K562 (cell line): Measurements from ENCODE around the gene KLK13. TPM values are rescaled to one million over a fixed set of nuclear protein-coding genes. Genes with fewer than 3 reads are reported as not detected.

Experiments
- ATAC-seq: fragments of 200-7000 bp; cut with Tn5 transposase; 3 replicates; pipeline ENCODE4 v1.9.1; 2020; ENCODE audit warnings: moderate library complexity
- Bru-seq: library from RNA; stranded (reverse); fragments of 400-500 nt; gene quantifications from one replicate; lab custom pipeline; 2021; lab: Mats Ljungman, UMichigan
- BruChase-seq, 2 experiments: library from RNA; stranded (reverse); fragments of 400-500 nt; gene quantifications; one replicate each; lab custom pipeline; 2021; lab: Mats Ljungman, UMichigan
- BruUV-seq: library from RNA; stranded (reverse); fragments of 400-500 nt; replicated peaks from 2 replicates; lab custom pipeline; 2021; lab: Mats Ljungman, UMichigan
- CTCF ChIA-PET: fragments of 300-600 bp; formaldehyde crosslinking; extraction: SDS; loops from one replicate; lab custom pipeline; 2021; ENCODE audit warnings: low intra/inter-chr PET ratio; lab: Yijun Ruan, JAX
- POLR2A ChIA-PET: fragments of 300-600, 350-650 bp; sonication (Branson Sonifier 250); formaldehyde crosslinking; extraction: SDS; loops from one replicate; lab custom pipeline; 2021; ENCODE audit warnings: antibody characterized with exemption, inconsistent platforms; lab: Yijun Ruan, JAX
- DNase-seq, 4 experiments: peaks; one replicate each; pipeline versions ENCODE4 v3.0.0 to v3.0.0-alpha.2; 2011 to 2018; ENCODE audit warnings: low spot score in 3 of 4, mixed read lengths in 3 of 4; ENCODE audit errors: extremely low read depth in 1 of 4
- FAIRE-seq: peaks from 2 replicates; lab custom pipeline; 2011; peaks lifted over from hg19 to GRCh38; lab: Jason Lieb, UNC
- H2AFZ ChIP-seq: 2 replicates; pipeline ENCODE4 v1.6.0; 2011; ENCODE audit warnings: low read depth, low read length, control low read depth, inconsistent platforms
- H3K27ac ChIP-seq: fragments of 200-600 bp; 3 replicates; pipeline ENCODE4 v1.8.0; 2011; ENCODE audit warnings: low read depth, mild to moderate bottlenecking, control low read depth, inconsistent platforms, low read length, moderate library complexity, mixed read lengths; ENCODE audit errors: extremely low read depth
- H3K27me3 ChIP-seq, 2 experiments: fragments of 300-600 bp in 1 of 2; 2 replicates in 1 of 2; 3 replicates in 1 of 2; pipeline versions ENCODE4 v1.6.0 to v1.8.0; 2011; ENCODE audit warnings: inconsistent platforms in 2 of 2, low read length in 2 of 2, mild to moderate bottlenecking in 1 of 2, mixed read lengths in 1 of 2, moderate library complexity in 1 of 2; ENCODE audit not compliant: control insufficient read depth in 2 of 2, insufficient read depth in 2 of 2
- H3K36me3 ChIP-seq: fragments of 300-600 bp; 3 replicates; pipeline ENCODE4 v1.8.0; 2011; ENCODE audit warnings: mild to moderate bottlenecking, low read length, inconsistent platforms; ENCODE audit not compliant: control insufficient read depth, insufficient read depth
- H3K4me1 ChIP-seq, 2 experiments: fragments of 200-600 bp in 1 of 2; replicated peaks in 1 of 2; 2 replicates in 1 of 2; 3 replicates in 1 of 2; pipeline versions ENCODE4 v1.5.1 to v1.8.0; 2011; ENCODE audit warnings: inconsistent platforms in 2 of 2, low read length in 2 of 2, mild to moderate bottlenecking in 1 of 2, mixed read lengths in 1 of 2, moderate library complexity in 1 of 2; ENCODE audit not compliant: control insufficient read depth in 2 of 2, insufficient read depth in 2 of 2
- H3K4me2 ChIP-seq: 2 replicates; pipeline ENCODE4 v1.6.1; 2011; ENCODE audit warnings: low read length, control low read depth, inconsistent platforms, mixed read lengths; ENCODE audit not compliant: insufficient read depth
- H3K4me3 ChIP-seq: fragments of 200-600 bp; sonication (generic), shearing (Covaris generic); 2 replicates; pipeline ENCODE4 v1.5.1; 2016; ENCODE audit warnings: control low read depth, inconsistent platforms
- H3K79me2 ChIP-seq: fragments of 200-600 bp; 3 replicates; pipeline ENCODE4 v1.8.0; 2011; ENCODE audit warnings: low read length, inconsistent platforms; ENCODE audit not compliant: control insufficient read depth, insufficient read depth
- H3K9ac ChIP-seq, 2 experiments: 2 replicates each; pipeline versions ENCODE4 v1.6.0 to v1.6.1; 2011; ENCODE audit warnings: low read depth in 2 of 2, low read length in 2 of 2, control low read depth in 1 of 2, inconsistent platforms in 1 of 2, mild to moderate bottlenecking in 1 of 2, mixed read lengths in 1 of 2; ENCODE audit not compliant: insufficient read depth in 1 of 2
- H3K9me1 ChIP-seq: one replicate; pipeline ENCODE4 v1.6.0; 2011; ENCODE audit warnings: inconsistent platforms, mild to moderate bottlenecking, low read length, moderate library complexity; ENCODE audit not compliant: control insufficient read depth, insufficient read depth
- H3K9me3 ChIP-seq: replicated peaks from 2 replicates; pipeline ENCODE4 v1.5.1; 2011; ENCODE audit warnings: low read depth, low read length, inconsistent platforms; ENCODE audit not compliant: control insufficient read depth, insufficient read depth
- H4K20me1 ChIP-seq: replicated peaks from 2 replicates; pipeline ENCODE4 v1.6.1; 2011; ENCODE audit warnings: low read length, inconsistent platforms, mixed read lengths; ENCODE audit not compliant: control insufficient read depth, insufficient read depth
- ARID1B ChIP-seq: fragments of 450-650 bp; IDR thresholded peaks from 2 replicates; pipeline ENCODE4 v1.6.1; 2016; ENCODE audit warnings: antibody characterized with exemption, mild to moderate bottlenecking, inconsistent platforms
- CBFA2T3 ChIP-seq: fragments of 450-650 bp; IDR thresholded peaks from 2 replicates; pipeline ENCODE4 v1.6.1; 2017
- HMG20A ChIP-seq: fragments of 450-650 bp; formaldehyde crosslinking; conservative IDR thresholded peaks from 2 replicates; pipeline ENCODE4 v1.4.0; 2020; ENCODE audit warnings: mild to moderate bottlenecking, mixed read lengths
- HNRNPUL1 ChIP-seq: fragments of 200-400 bp; formaldehyde crosslinking; IDR thresholded peaks from 2 replicates; pipeline ENCODE4 v1.6.1; 2017; ENCODE audit warnings: low read length
- NR4A1 ChIP-seq, 2 experiments: fragments of 250-450 bp in 1 of 2; fragments of 450-650 bp in 1 of 2; sonication (Bioruptor Pico) in 1 of 2; IDR thresholded peaks; 2 replicates each; pipeline versions ENCODE4 v1.4.0 to v1.6.1; 2016 to 2020; ENCODE audit warnings: mild to moderate bottlenecking in 2 of 2, missing compliant biosample characterization in 1 of 2, missing genetic modification characterization in 1 of 2, moderate library complexity in 1 of 2
- RBM22 ChIP-seq: fragments of 200-400 bp; formaldehyde crosslinking; IDR thresholded peaks from 2 replicates; pipeline ENCODE4 v1.6.1; 2018; ENCODE audit warnings: low read length, low read depth; ENCODE audit not compliant: poor library complexity, severe bottlenecking
- RBM25 ChIP-seq: fragments of 200-400 bp; formaldehyde crosslinking; IDR thresholded peaks from 2 replicates; pipeline ENCODE4 v1.6.1; 2018; ENCODE audit warnings: low read length, low read depth, moderate library complexity; ENCODE audit not compliant: severe bottlenecking
- SIX5 ChIP-seq, 2 experiments: IDR thresholded peaks; 2 replicates each; pipeline ENCODE4 v1.6.1; 2011; ENCODE audit warnings: low read length in 2 of 2, borderline replicate concordance in 1 of 2, low read depth in 1 of 2, mild to moderate bottlenecking in 1 of 2, moderate library complexity in 1 of 2; ENCODE audit not compliant: insufficient read depth in 1 of 2
- SREBF2 ChIP-seq: sonication (generic); formaldehyde crosslinking; IDR thresholded peaks from 2 replicates; pipeline ENCODE4 v1.4.0; 2020; ENCODE audit warnings: mild to moderate bottlenecking, missing genetic modification reagents
- ZFP36 ChIP-seq: fragments of 150-350 bp; IDR thresholded peaks from 2 replicates; pipeline ENCODE4 v1.6.1; 2018; ENCODE audit warnings: low read length, low read depth; ENCODE audit not compliant: partially characterized antibody
- ZKSCAN3 ChIP-seq: fragments of 250-450 bp; sonication (Bioruptor Pico); IDR thresholded peaks from 2 replicates; pipeline ENCODE4 v1.4.0; 2020
- ZNF347 ChIP-seq: fragments of 450-650 bp; formaldehyde crosslinking; IDR thresholded peaks from 2 replicates; pipeline ENCODE4 v1.4.0; 2020; ENCODE audit warnings: low read depth, mild to moderate bottlenecking, moderate library complexity
- ZNF766 ChIP-seq: fragments of 200-800 bp; sonication (Bioruptor generic); conservative IDR thresholded peaks from 2 replicates; pipeline ENCODE4 v1.6.1; 2016; ENCODE audit warnings: missing genetic modification characterization, missing compliant biosample characterization
- WGBS: fragments of 100-300 bp; shearing (Covaris generic); methylation state at CpG from one replicate; pipeline ENCODE4 v1.1.6; 2016; ENCODE audit warnings: low coverage, mixed read lengths; ENCODE audit not compliant: insufficient coverage; ENCODE audit errors: missing lambda C conversion rate; 5-methylcytosine and 5-hydroxymethylcytosine counted together
- in situ Hi-C: fragments of 300-500 bp; cut with MboI; formaldehyde crosslinking; loops from 4 replicates; pipeline ENCODE4 v1.15.0; 2018; ENCODE audit warnings: inconsistent platforms, mixed read lengths
- intact Hi-C: fragments of 100-400 bp; cut with micrococcal nuclease; formaldehyde crosslinking; loops from 2 replicates; pipeline ENCODE4 v1.14.2; 2022
- long read RNA-seq, 3 experiments: library from polyadenylated mRNA in 2 of 3; library from RNA in 1 of 3; unstranded in 2 of 3; stranded (forward) in 1 of 3; transcript quantifications; one replicate each; pipeline ENCODE4 v2.0.0, GENCODE V29; 2019 to 2022
- polyA minus RNA-seq, 3 experiments: library from RNA; depleted of rRNA, polyadenylated mRNA; stranded (reverse); fragments of >200 nt; gene quantifications; 2 replicates each; pipeline ENCODE4 v1.2.3, GENCODE V29; 2011
- polyA plus RNA-seq, 8 experiments: library from polyadenylated mRNA; depleted of rRNA in 4 of 8; stranded (reverse) in 5 of 8; unstranded in 3 of 8; fragments of >200 nt; fragmentation: Nextera tagmentation in 2 of 8; fragmentation: Illumina TruSeq in 1 of 8; extraction: Ambion mirVana in 2 of 8; extraction: Trizol in 1 of 8; gene quantifications; 2 replicates each; pipeline versions ENCODE4 v1.2.1 to v1.2.3, GENCODE V29; 2011 to 2014; ENCODE audit warnings: inconsistent platforms in 1 of 8, missing spikeins in 1 of 8
- total RNA-seq, 7 experiments: library from RNA; depleted of rRNA in 6 of 7; stranded (reverse); fragments of >200 nt in 6 of 7; fragmentation: Illumina TruSeq in 2 of 7; extraction: Trizol in 2 of 7; gene quantifications; 2 replicates each; pipeline versions ENCODE4 v1.2.1 to v1.2.3, GENCODE V29; 2011 to 2021; ENCODE audit warnings: low replicate concordance in 1 of 7
- TF ChIP-seq, protein P1 (sequence below): sonication (generic); formaldehyde crosslinking; IDR thresholded peaks from 2 replicates; pipeline ENCODE4 v1.8.0; 2023; ENCODE audit warnings: mild to moderate bottlenecking, missing genetic modification reagents

KLK13 gene, protein sequence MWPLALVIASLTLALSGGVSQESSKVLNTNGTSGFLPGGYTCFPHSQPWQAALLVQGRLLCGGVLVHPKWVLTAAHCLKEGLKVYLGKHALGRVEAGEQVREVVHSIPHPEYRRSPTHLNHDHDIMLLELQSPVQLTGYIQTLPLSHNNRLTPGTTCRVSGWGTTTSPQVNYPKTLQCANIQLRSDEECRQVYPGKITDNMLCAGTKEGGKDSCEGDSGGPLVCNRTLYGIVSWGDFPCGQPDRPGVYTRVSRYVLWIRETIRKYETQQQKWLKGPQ
- total RNA-seq (2011; cell fraction: chromatin; rRNA removed; ENCODE audit: low replicate concordance) = 2.4 and 5.3 TPM in 2 replicates
- 5.7 and 6.5 TPM in 2 replicates for total RNA-seq (2011; cell fraction: nucleolus; rRNA removed)
- total RNA-seq (2011; cell fraction: nucleoplasm; rRNA removed) = 6.5 and 8.0 TPM in 2 replicates
- 1.3 and 2.5 TPM in 2 replicates for total RNA-seq (2014; rRNA removed)
- 1.5 and 1.7 TPM in 2 replicates for total RNA-seq (2014; rRNA removed; fragmentation: Illumina TruSeq; extraction: Trizol)
- 0.64 and 0.72 TPM in 2 replicates for total RNA-seq (2015; rRNA removed; fragmentation: Illumina TruSeq; extraction: Trizol)
- total RNA-seq (2021) = 2.8 and 4.7 TPM in 2 replicates
- polyA plus RNA-seq (2011; rRNA removed) = 2.9 and 9.0 TPM in 2 replicates
- polyA plus RNA-seq (2011; cell fraction: cytosol; rRNA removed) = 3.9 and 15.9 TPM in 2 replicates
- polyA plus RNA-seq (2011; cell fraction: nucleus; rRNA removed) = 2.0 and 10.9 TPM in 2 replicates
- polyA plus RNA-seq (2012) = 2.4 and 2.9 TPM in 2 replicates
- 3.8 and 4.4 TPM in 2 replicates for polyA plus RNA-seq (2014; fragmentation: Illumina TruSeq; extraction: Trizol)
- polyA plus RNA-seq (2014; fragmentation: Nextera tagmentation; extraction: Ambion mirVana) = 1 to 10 TPM in 1 of 2 experiments, under 1 TPM in 1; 0.84 to 2.3 TPM
- polyA plus RNA-seq (2014; rRNA removed) = 1.3 and 2.3 TPM in 2 replicates
- 0.96 and 4.0 TPM in 2 replicates for polyA minus RNA-seq (2011; rRNA and poly(A)+ RNA removed)
- 2.5 and 5.7 TPM in 2 replicates for polyA minus RNA-seq (2011; cell fraction: cytosol; rRNA and poly(A)+ RNA removed)
- polyA minus RNA-seq (2011; cell fraction: nucleus; rRNA and poly(A)+ RNA removed) = 0.44 and 1.6 TPM in 2 replicates
- Bru-seq, nascent RNA = percentile 43 among the genes with signal in this experiment
- BruChase-seq, experiment 1, labeled RNA remaining after a 2-hour chase = percentile 37 among the genes with signal in this experiment
- percentile 34 among the genes with signal in this experiment for BruChase-seq, experiment 2, labeled RNA remaining after a 6-hour chase
- long read RNA-seq, experiment 1, partial matches to known transcripts = 0 of 1 reads
- long read RNA-seq, experiment 1, other reads (novel, unspliced or antisense) = 1 of 1 reads
- long read RNA-seq, experiment 2, partial matches to known transcripts = 0 of 2 reads
- long read RNA-seq, experiment 2, other reads (novel, unspliced or antisense) = 2 of 2 reads
- long read RNA-seq, experiment 3, partial matches to known transcripts = 0 of 1 reads
- long read RNA-seq, experiment 3, other reads (novel, unspliced or antisense) = 1 of 1 reads

DNA sequence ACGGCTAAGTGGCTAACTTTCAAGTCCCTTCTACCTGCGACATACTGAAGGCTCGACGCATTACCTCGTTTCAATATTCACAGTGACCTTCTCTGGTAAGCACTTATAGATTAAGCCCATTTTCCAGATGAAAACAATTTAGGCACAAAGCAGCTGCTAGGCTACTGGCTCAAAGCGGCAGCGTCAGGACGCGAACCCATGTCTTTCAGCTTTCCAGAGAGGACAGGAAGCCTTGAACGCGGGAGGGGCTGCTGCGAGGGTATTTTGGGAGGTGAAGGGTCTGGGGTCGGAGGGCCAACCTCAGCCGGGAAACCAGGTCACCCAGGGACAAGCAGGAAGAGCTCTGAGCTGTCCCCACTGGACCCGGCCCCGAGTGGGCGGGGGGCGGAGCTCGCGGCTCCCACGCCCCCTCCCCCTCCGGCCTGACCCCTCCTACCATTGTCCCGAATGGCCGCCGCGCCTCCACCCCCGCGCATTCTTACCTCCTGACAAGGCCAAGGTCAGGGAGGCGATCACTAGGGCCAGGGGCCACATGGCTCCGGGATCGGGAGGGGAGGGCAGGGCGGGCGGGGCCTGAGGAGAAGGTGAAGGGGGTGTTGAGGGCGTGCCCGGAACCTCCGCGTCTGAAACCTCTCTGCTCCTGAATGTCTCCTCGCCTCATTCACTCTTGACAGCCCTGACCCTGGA lies at the start of gene KLK13:
KLK13 (minus strand) TSS at position 559 of the 687 bp plus-strand sequence; CDS start at position 534, 25 bp downstream.
- peak within 1 kb of the TSS; percentile 38 for H3K4me3 ChIP-seq
- POLR2A ChIA-PET = interaction anchor here (0.6 to 1.5 kb wide), 5 partner anchors 10 to 544 kb away, joined by 3 to 7 read pairs (median 3); no protein-coding TSS in a partner anchor
- CTCF ChIA-PET = no interaction called here
- FAIRE-seq = peak; percentile 80
- H4K20me1 ChIP-seq = no peaks in the 10 kb centered on the region
- H3K27me3 ChIP-seq = peaks cover 3 to 8% of the 10 kb centered on the region in 2 experiments; a peak in 1 of 5 replicates
- in situ Hi-C loops (no loop called here), intact Hi-C loops (no loop called here)
- H3K4me2 ChIP-seq = peak within 1 kb of the TSS; percentile 89
- no peaks in the 10 kb centered on the region for H3K9me1 ChIP-seq
- H3K4me1 ChIP-seq = peaks cover 16 to 18% of the 10 kb centered on the region in 2 experiments
- H3K79me2 ChIP-seq = no peaks in the 10 kb centered on the region
- peak within 1 kb of the TSS; percentile 66 for H3K27ac ChIP-seq
- no peaks in the 10 kb centered on the region for H3K9me3 ChIP-seq
- ATAC-seq = peak; percentile 95
- peak within 1 kb of the TSS; percentile 57 to 92 for H3K9ac ChIP-seq
- DNase-seq = peak; percentile 91 to 98 (median 96)
- H2AFZ ChIP-seq = peak within 1 kb of the TSS; percentile 93
- WGBS = 27% methylated on average over 11 of the region's 38 CpGs
- BruUV-seq = no TSS peak
- H3K36me3 ChIP-seq = no peaks in the 10 kb centered on the region
- TF ChIP-seq SIX5 (IDR thresholded peaks at IDR 0.05; ENCODE audit: borderline replicate concordance in 1 of 2, insufficient read depth in 1 of 2, low read depth in 1 of 2, low read length in 2 of 2) (no peak), SREBF2 (no peak), RBM22 (no peak), ZNF766 (CRISPR knock-in tag) (0 out of 2 replicates have a peak, but pooled peaks have one; percentile 42), NR4A1 (CRISPR knock-in tag; IDR thresholded peaks at IDR 0.05) (no peak), NR4A1 (tag; IDR thresholded peaks at IDR 0.05) (no peak), CBFA2T3 (no peak), ARID1B (no peak), HNRNPUL1 (no peak), RBM25 (peak; percentile 22), ZKSCAN3 (CRISPR knock-in tag) (no peak), HMG20A (CRISPR knock-in tag) (no peak), ZNF347 (CRISPR knock-in tag) (no peak), ZFP36 (no peak)
- TF ChIP-seq, protein P1, sequence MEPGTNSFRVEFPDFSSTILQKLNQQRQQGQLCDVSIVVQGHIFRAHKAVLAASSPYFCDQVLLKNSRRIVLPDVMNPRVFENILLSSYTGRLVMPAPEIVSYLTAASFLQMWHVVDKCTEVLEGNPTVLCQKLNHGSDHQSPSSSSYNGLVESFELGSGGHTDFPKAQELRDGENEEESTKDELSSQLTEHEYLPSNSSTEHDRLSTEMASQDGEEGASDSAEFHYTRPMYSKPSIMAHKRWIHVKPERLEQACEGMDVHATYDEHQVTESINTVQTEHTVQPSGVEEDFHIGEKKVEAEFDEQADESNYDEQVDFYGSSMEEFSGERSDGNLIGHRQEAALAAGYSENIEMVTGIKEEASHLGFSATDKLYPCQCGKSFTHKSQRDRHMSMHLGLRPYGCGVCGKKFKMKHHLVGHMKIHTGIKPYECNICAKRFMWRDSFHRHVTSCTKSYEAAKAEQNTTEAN (CRISPR knock-in tag) = no peak
